COR-L47 (cell line): Measurements from ENCODE around the gene PLEKHA1.

ENCODE experiments used
- DNase-seq: peaks from one replicate; lab custom pipeline; 2025; lab: John Stamatoyannopoulos, UW

PLEKHA1 gene

GRCh38 chr10:122422266-122422989, 47.9 kb downstream of the PLEKHA1 start:
- no peak for DNase-seq

GRCh38 chr10:122424059-122424458, 49.6 kb downstream of the PLEKHA1 start:
- no peak for DNase-seq

- DNase-seq = no peak
These were observed 52.3 kb downstream of the PLEKHA1 start for GRCh38 chr10:122426829-122427228.

DNA sequence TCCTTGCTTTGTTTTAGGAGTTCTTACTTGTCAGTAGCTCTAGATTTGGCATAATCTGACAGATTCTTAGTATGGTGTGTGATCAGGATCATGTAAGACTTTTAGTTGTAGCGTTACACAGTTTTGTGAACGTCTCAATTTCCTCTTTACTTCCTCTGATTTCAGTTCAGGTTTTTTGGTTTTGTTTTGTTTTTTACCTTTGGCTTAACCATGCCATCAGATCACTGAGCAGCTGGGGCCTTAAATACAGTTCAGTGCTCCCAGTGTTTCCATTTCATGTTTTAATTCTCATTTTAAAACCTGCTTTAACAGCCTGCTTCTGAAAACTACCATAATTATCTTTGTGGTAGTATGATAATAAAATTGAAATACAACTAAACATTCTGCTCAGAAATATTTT, 52.8 kb downstream of the PLEKHA1 start:
- DNase-seq = no peak

GRCh38 chr10:122435212-122435827, 60.8 kb downstream of the PLEKHA1 start:
- DNase-seq = peak; percentile 13

DNA sequence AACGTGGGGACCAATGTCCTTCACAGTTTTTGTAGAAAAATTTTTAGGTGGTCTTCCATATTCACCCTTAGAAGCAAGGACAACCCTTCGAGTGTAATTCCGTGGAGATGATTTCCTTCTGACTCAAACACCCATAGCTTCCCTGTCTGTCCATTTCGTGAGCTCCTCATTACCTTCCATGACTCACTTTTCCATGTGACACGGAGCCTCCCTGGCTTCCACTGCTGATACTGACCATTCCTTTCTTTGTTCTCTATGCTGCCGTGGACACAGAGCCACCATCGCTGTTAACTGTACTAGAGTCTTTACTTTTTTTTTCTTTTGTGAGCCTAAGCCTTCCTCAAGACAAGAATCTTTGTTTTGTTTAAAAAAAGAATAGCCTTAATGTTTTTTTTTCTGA, 67.5 kb downstream of the PLEKHA1 start:
- no peak for DNase-seq

DNA sequence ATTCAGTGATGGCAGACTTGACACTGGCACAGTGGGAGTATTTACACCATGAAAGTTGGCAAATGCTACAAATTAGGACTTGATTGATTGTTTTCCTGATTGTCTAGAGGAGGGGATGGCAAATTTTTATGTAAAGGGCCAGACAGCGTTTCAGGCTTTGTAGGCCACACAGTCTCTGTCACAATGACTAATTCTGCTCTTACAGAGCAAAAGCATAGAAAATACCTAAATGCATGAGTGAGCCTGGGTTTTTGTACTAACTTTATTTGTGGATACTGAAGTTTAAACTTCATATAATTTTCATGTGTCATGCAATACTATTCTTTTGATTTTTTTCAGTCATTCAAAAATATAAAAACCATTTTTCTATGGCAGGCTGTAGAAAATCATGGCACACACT, 71.0 kb downstream of the PLEKHA1 start:
- DNase-seq = no peak

DNA sequence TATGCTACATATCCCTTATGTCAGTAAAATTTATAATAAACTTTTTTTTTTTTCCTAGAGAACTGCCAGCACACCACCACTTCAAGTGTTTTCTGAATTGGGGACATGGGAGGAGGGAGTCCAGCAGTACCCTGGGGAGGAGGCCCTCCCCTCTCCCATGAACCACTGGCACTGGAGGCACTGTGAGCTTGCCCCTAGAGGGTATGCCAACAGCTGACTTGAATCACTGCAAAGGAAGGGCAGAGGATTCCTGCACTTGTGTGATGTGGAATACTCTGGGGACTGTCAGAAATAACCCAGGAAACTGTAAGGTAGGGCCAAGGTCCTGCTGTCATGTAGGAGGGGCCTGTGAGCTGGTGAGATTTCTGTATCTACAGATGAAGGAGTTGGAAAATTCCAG, 71.4 kb downstream of the PLEKHA1 start:
- DNase-seq = no peak

GRCh38 chr10:122446668-122447423, 72.3 kb downstream of the PLEKHA1 start:
- peak; percentile 7 for DNase-seq

DNA sequence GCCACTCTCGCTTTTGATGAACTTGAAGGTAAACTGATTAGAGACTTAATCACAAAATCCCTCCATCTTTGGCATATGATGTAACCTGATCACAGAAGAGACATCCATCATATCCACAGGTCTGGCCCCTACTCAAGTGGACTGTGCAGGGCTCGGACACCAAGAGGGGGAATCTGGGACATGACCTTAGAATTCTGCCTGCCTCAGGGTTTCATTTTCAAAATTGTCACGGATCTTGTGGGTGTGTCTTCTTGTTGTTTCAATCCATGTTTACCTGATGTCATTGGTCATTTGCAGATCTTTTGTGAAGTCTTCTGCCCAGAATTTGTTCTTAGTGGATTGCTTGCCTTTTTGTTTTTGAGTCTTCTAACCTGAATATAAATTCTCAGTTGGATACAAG, 74.1 kb downstream of the PLEKHA1 start:
- no peak for DNase-seq

GRCh38 chr10:122449153-122449552, 74.6 kb downstream of the PLEKHA1 start:
- DNase-seq = no peak

DNA sequence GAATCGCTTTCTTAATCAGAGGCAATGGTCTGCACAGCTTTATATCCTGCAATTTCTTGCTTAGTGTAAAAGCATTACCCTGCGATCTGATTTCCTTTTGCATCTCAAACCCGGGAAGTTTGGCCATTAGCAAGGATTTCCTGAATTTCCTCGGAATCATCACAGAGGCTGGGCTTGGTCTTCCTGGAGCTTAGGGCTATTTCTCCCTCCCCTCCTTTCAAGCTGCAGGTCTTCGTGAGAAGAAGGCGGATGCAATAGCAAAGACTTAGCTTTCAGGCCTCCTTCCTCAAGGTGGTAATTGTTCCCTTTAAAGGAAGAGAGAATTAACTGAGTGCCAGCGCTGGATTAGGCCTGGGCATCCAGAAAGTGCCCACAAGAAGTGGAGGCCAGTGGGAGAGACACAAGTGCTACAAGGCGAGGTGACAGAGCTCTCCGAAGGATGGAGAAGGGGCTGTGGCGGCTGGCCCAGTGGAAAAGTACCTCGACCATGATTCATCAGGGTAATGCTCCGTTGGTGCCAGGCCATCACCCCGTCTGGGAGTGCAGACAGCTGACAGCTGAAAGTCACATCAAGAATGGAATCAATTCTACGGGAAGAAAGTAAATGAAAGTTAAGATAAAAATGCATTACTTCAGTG, 76.0 kb downstream of the PLEKHA1 start:
- DNase-seq = no peak

- DNase-seq = no peak
These were observed 79.6 kb downstream of the PLEKHA1 start for GRCh38 chr10:122454071-122454470.

GRCh38 chr10:122454603-122455080, 80.1 kb downstream of the PLEKHA1 start, which contains the start of gene ARMS2:
TSS of gene ARMS2 (plus strand) at chr10:122454653. CDS start at chr10:122454728, 75 bp downstream.
- DNase-seq = no peak

DNA sequence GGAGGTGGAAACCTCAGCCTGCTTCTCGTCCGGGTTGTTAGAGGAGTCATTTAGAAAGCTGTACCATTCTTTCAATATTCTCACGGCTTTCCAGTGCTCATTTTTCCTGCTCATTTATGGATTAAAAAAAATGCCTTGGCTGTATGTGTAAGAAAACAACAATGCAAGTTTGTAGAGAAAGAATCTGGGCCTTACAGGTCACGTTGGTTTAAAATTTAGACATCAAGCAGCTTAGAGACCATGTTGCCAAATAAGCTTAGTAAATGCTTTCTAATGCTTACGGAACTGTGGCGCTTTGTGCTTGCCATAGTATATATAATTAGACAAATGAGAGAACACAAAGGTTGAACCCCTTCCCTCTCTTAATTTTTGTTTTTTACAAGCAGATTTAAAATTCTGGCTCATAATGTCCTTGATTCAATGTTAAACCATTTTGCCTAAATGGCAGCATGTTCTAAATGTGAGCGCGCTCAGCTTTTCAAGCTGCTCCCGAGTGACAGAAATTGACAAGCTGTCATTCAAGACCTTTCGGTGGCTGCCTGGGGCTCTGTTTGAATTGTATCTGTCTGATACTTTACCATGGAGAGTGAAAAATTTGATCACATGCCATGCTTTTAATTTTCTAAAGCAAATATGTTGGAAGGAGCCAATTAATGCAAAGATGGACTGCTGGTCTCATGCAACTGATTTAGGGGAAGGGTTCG, 81.0 kb downstream of the PLEKHA1 start:
- no peak for DNase-seq

DNA sequence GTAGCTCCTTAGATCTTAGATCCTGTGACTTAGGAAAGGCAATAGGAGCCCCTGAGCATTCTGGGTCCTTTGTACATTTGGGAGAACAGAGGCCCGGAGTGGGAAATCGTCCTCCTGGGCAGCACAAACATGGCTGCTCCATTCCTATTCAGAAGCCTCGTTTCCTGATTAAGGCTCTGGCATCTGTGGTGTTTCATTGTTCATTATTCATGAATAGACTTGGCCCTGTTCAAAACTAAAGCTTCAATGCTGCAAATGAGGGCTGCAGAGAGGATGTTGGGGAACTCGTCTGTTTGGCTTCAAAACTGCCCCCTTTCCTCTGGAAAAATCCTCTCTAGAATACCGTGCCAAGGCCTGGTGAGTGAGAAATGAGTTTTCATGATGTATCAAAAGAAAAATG, 83.4 kb downstream of the PLEKHA1 start:
- no peak for DNase-seq

DNA sequence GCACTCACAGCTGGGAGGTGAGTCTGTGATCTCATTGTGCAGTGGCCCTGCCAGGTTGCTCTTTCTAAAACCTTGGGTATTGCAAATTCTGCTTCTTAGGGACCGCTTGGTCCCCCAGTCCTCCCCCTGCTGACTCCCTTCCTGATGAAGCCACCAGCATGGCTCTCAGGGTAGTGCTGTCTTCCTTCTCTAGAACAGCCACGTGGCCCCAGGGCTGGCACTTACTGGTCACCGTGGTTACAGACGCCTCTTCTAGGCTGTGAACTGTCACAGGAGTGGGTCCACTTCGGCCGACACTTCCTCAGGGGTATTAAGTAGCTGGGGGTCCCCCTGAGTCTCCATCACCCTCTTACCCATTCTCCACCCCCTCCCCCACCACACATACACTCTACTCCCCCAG, 84.2 kb downstream of the PLEKHA1 start:
- no peak for DNase-seq

GRCh38 chr10:122459561-122460273, 85.2 kb downstream of the PLEKHA1 start:
- no peak for DNase-seq

DNA sequence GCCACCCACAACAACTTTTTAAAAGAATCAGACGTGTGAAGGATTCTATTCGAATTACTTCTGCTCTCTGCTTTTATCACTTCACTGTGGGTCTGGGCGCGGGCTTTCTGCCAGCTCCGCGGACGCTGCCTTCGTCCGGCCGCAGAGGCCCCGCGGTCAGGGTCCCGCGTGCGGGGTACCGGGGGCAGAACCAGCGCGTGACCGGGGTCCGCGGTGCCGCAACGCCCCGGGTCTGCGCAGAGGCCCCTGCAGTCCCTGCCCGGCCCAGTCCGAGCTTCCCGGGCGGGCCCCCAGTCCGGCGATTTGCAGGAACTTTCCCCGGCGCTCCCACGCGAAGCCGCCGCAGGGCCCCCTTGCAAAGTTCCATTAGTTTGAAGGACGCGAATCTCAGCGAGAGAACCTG, 86.4 kb downstream of the PLEKHA1 start:
- no peak for DNase-seq

DNA sequence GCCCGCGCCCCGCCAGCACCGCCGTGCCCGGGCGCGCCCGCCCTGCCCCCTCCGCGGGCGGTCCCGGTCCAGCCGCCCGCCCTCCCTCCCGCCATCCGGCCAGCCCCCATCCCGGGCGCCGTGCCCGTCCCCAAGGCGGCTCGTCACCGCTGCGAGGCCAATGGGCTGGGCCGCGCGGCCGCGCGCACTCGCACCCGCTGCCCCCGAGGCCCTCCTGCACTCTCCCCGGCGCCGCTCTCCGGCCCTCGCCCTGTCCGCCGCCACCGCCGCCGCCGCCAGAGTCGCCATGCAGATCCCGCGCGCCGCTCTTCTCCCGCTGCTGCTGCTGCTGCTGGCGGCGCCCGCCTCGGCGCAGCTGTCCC, 86.8 kb downstream of the PLEKHA1 start, which contains the start of gene HTRA1:
Gene HTRA1, plus strand, starts transcription at position 187 of the 362 bp plus-strand sequence. Its CDS starts 100 bp downstream, at position 287.
- peak; percentile 25 for DNase-seq
